NT2/D1 (cell line): ENCODE measurements around the gene AGMO.

Source experiments
- DNase-seq: peaks from one replicate; pipeline ENCODE4 v3.0.0-alpha.2; 2011; ENCODE audit warnings: low read depth, low spot score
- H3K27me3 ChIP-seq: 2 replicates; pipeline ENCODE4 v1.6.0; 2011; ENCODE audit warnings: mild to moderate bottlenecking; ENCODE audit not compliant: insufficient read length, insufficient read depth
- H3K36me3 ChIP-seq: 2 replicates; pipeline ENCODE4 v1.6.1; 2011; ENCODE audit warnings: mild to moderate bottlenecking, low read length, mixed read lengths; ENCODE audit not compliant: insufficient read depth, insufficient read length
- H3K4me1 ChIP-seq: 2 replicates; pipeline ENCODE4 v1.5.1; 2011; ENCODE audit not compliant: insufficient read depth, insufficient read length
- H3K4me3 ChIP-seq: 2 replicates; pipeline ENCODE4 v1.5.1; 2011; ENCODE audit warnings: low read depth; ENCODE audit not compliant: insufficient read length
- H3K9ac ChIP-seq: 2 replicates; pipeline ENCODE4 v1.6.0; 2011; ENCODE audit warnings: low read depth; ENCODE audit not compliant: insufficient read length
- H3K9me3 ChIP-seq: 2 replicates; pipeline ENCODE4 v1.5.1; 2011; ENCODE audit warnings: mild to moderate bottlenecking, low read length; ENCODE audit not compliant: insufficient read depth
- SUZ12 ChIP-seq: IDR thresholded peaks from 2 replicates; pipeline ENCODE4 v1.6.1; 2011; ENCODE audit not compliant: insufficient read length, insufficient read depth; ENCODE audit errors: extremely low read depth
- YY1 ChIP-seq: IDR thresholded peaks from 2 replicates; pipeline ENCODE4 v1.6.1; 2011; ENCODE audit not compliant: insufficient read length, insufficient read depth
- ZNF274 ChIP-seq: IDR thresholded peaks from 2 replicates; pipeline ENCODE4 v1.6.1; 2011; ENCODE audit warnings: mild to moderate bottlenecking, low read depth, low read length

Gene AGMO

GRCh38 chr7:15503603-15504290, 58.1 kb downstream of the AGMO start:
- Histone ChIP-seq H3K4me3 (no peak overlapping the region), H3K9ac (no peak overlapping the region), H3K4me1 (no peaks in the 10 kb centered on the region), H3K36me3 (no peaks in the 10 kb centered on the region), H3K27me3 (no peaks in the 10 kb centered on the region), H3K9me3 (no peaks in the 10 kb centered on the region)
- DNase-seq: no peak
- TF ChIP-seq YY1: no peak

GRCh38 chr7:15498465-15498864, 63.4 kb downstream of the AGMO start:
- no peak overlapping the region for H3K9ac ChIP-seq
- no peaks in the 10 kb centered on the region for H3K27me3 ChIP-seq
- H3K36me3 ChIP-seq: no peaks in the 10 kb centered on the region
- no peak overlapping the region for H3K4me3 ChIP-seq
- H3K9me3 ChIP-seq: no peaks in the 10 kb centered on the region
- DNase-seq: no peak
- TF ChIP-seq ZNF274: no peak
- TF ChIP-seq YY1: no peak
- no peak for TF ChIP-seq SUZ12
- H3K4me1 ChIP-seq: no peaks in the 10 kb centered on the region

GRCh38 chr7:15495170-15495569, 66.6 kb downstream of the AGMO start:
- no peaks in the 10 kb centered on the region for H3K27me3 ChIP-seq
- H3K4me3 ChIP-seq: no peak overlapping the region
- TF ChIP-seq SUZ12 (no peak), ZNF274 (no peak), YY1 (no peak)
- H3K4me1 ChIP-seq: no peaks in the 10 kb centered on the region
- H3K36me3 ChIP-seq: no peaks in the 10 kb centered on the region
- no peak overlapping the region for H3K9ac ChIP-seq
- no peaks in the 10 kb centered on the region for H3K9me3 ChIP-seq
- no peak for DNase-seq

- Histone ChIP-seq H3K36me3 (no peaks in the 10 kb centered on the region), H3K4me3 (no peak overlapping the region), H3K9me3 (no peaks in the 10 kb centered on the region), H3K27me3 (no peaks in the 10 kb centered on the region), H3K4me1 (no peaks in the 10 kb centered on the region), H3K9ac (no peak overlapping the region)
- no peak for DNase-seq
- no peak for TF ChIP-seq SUZ12
- no peak for TF ChIP-seq YY1
- TF ChIP-seq ZNF274: no peak
Observed at GRCh38 chr7:15494711-15495110, 67.1 kb downstream of the AGMO start.

DNA sequence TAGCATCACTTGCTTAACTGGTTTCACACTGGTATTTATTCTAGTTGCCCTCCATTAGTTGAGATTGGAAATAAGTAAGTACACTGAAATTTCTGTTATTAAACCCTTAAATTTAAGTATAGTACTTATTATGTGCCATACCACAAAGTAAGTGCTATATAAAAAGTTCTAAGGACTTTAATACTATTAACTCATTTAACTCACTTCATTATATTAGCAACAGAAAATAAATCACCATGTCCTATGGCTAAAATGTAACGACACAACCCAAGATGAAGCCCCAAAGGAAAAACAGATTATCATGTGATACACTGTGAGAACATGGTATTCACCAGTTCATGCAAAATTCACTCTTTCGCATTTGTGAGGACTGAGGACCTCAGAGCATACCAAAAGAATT, 70.5 kb downstream of the AGMO start:
- Histone ChIP-seq H3K9ac (no peak overlapping the region), H3K9me3 (no peaks in the 10 kb centered on the region), H3K36me3 (no peaks in the 10 kb centered on the region), H3K4me3 (no peak overlapping the region), H3K27me3 (no peaks in the 10 kb centered on the region), H3K4me1 (no peaks in the 10 kb centered on the region)
- DNase-seq: no peak
- TF ChIP-seq ZNF274 (no peak), YY1 (no peak), SUZ12 (no peak)

- Histone ChIP-seq H3K9ac (no peak overlapping the region), H3K27me3 (no peaks in the 10 kb centered on the region), H3K4me1 (no peaks in the 10 kb centered on the region), H3K36me3 (no peaks in the 10 kb centered on the region), H3K9me3 (no peaks in the 10 kb centered on the region), H3K4me3 (no peak overlapping the region)
- no peak for TF ChIP-seq ZNF274
- no peak for TF ChIP-seq SUZ12
- no peak for TF ChIP-seq YY1
- DNase-seq: no peak
Observed at GRCh38 chr7:15490291-15490690, 71.5 kb downstream of the AGMO start.

GRCh38 chr7:15489861-15490260, 72.0 kb downstream of the AGMO start:
- Histone ChIP-seq H3K9ac (no peak overlapping the region), H3K9me3 (no peaks in the 10 kb centered on the region), H3K36me3 (no peaks in the 10 kb centered on the region), H3K27me3 (no peaks in the 10 kb centered on the region), H3K4me3 (no peak overlapping the region), H3K4me1 (no peaks in the 10 kb centered on the region)
- TF ChIP-seq YY1: no peak
- TF ChIP-seq ZNF274: no peak
- TF ChIP-seq SUZ12: no peak
- DNase-seq: no peak
